ENCODE measurements around the gene RAD51AP1.
"Not testable (repeated sequence)": the region's sequence is repeated elsewhere in the genome, so short reads cannot be mapped to it uniquely, and the experiment has no call there.

The RAD51AP1 gene

GRCh38 chr12:4523443-4523842 is 15.2 kb upstream of the RAD51AP1 start:
- not testable (repeated sequence) for DNase-seq; H3K4ac ChIP-seq (ENCODE audit: low read depth in 1 of 2, low read length in 2 of 2); H3K4me1 ChIP-seq (ENCODE audit: control insufficient read depth, insufficient read depth, low read depth, low read length); H2BK5ac ChIP-seq (ENCODE audit: low read depth, low read length, poor library complexity, severe bottlenecking); H3K9ac ChIP-seq (ENCODE audit: low read length); H2AFZ ChIP-seq (ENCODE audit: low read depth, low read length); H3K4me2 ChIP-seq (ENCODE audit: low read length, poor library complexity, severe bottlenecking); H4K8ac ChIP-seq (ENCODE audit: low read length); H2BK120ac ChIP-seq (ENCODE audit: low read depth, low read length); H2BK15ac ChIP-seq (ENCODE audit: low read depth, poor library complexity, severe bottlenecking); H3K9me3 ChIP-seq (ENCODE audit: control insufficient read depth, low read length); H3K4me3 ChIP-seq (ENCODE audit: insufficient read depth in 1 of 2, low read depth in 1 of 2, low read length in 2 of 2); H2AK5ac ChIP-seq (ENCODE audit: low read length, severe bottlenecking); H3K18ac ChIP-seq (ENCODE audit: low read depth in 1 of 2, low read length in 2 of 2); H3K23ac ChIP-seq (ENCODE audit: low read length in 2 of 2); H2BK12ac ChIP-seq (ENCODE audit: low read length in 2 of 2); H3K27ac ChIP-seq (ENCODE audit: low read length, poor library complexity, severe bottlenecking); H4K91ac ChIP-seq (ENCODE audit: low read length); H3K27me3 ChIP-seq (ENCODE audit: control insufficient read depth in 1 of 2, insufficient read depth in 1 of 2, low read length in 2 of 2); H3K14ac ChIP-seq (ENCODE audit: low read length in 2 of 2)
- WGBS, result 100% methylated on average over 2 of the region's 7 CpGs
- H3K36me3 ChIP-seq (ENCODE audit: control insufficient read depth in 1 of 2, insufficient read depth in 2 of 2, low read depth in 1 of 2, low read length in 2 of 2), result peaks cover 7 to 53% of the 10 kb centered on the region in 2 experiments
- H3K79me1 ChIP-seq (replicated peaks; ENCODE audit: low read length, poor library complexity, severe bottlenecking), result peaks cover 14% of the 10 kb centered on the region

- no CpG with 5 or more reads among the region's 2 CpGs for WGBS
- H3K23ac ChIP-seq (ENCODE audit: low read length in 2 of 2), result no peak overlapping the region
- no peaks in the 10 kb centered on the region for H3K27me3 ChIP-seq (ENCODE audit: control insufficient read depth in 1 of 2, insufficient read depth in 1 of 2, low read length in 2 of 2)
- peak; percentile 38 for DNase-seq
- no peak overlapping the region for H2AFZ ChIP-seq (ENCODE audit: low read depth, low read length)
- no peak overlapping the region for H3K4ac ChIP-seq (ENCODE audit: low read depth in 1 of 2, low read length in 2 of 2)
- H3K9me3 ChIP-seq (ENCODE audit: control insufficient read depth, low read length), result no peaks in the 10 kb centered on the region
- H3K4me1 ChIP-seq (ENCODE audit: control insufficient read depth, insufficient read depth, low read depth, low read length), result no peaks in the 10 kb centered on the region
- H2BK5ac ChIP-seq (ENCODE audit: low read depth, low read length, poor library complexity, severe bottlenecking), result no peak overlapping the region
- H3K4me3 ChIP-seq (ENCODE audit: insufficient read depth in 1 of 2, low read depth in 1 of 2, low read length in 2 of 2), result no peak overlapping the region
- H4K8ac ChIP-seq (ENCODE audit: low read length), result no peak overlapping the region
- peaks cover 9% of the 10 kb centered on the region for H3K79me1 ChIP-seq (replicated peaks; ENCODE audit: low read length, poor library complexity, severe bottlenecking)
- H3K14ac ChIP-seq (ENCODE audit: low read length in 2 of 2), result no peak overlapping the region
- peaks cover 3 to 66% of the 10 kb centered on the region in 2 experiments for H3K36me3 ChIP-seq (ENCODE audit: control insufficient read depth in 1 of 2, insufficient read depth in 2 of 2, low read depth in 1 of 2, low read length in 2 of 2)
- H2BK15ac ChIP-seq (ENCODE audit: low read depth, poor library complexity, severe bottlenecking), result no peak overlapping the region
- no peak overlapping the region for H3K18ac ChIP-seq (ENCODE audit: low read depth in 1 of 2, low read length in 2 of 2)
- no peak overlapping the region for H2BK120ac ChIP-seq (ENCODE audit: low read depth, low read length)
- H4K91ac ChIP-seq (ENCODE audit: low read length), result no peak overlapping the region
- no peak overlapping the region for H2AK5ac ChIP-seq (ENCODE audit: low read length, severe bottlenecking)
- no peak overlapping the region for H3K27ac ChIP-seq (ENCODE audit: low read length, poor library complexity, severe bottlenecking)
- H3K4me2 ChIP-seq (ENCODE audit: low read length, poor library complexity, severe bottlenecking), result no peak overlapping the region
- H2BK12ac ChIP-seq (ENCODE audit: low read length in 2 of 2), result no peak overlapping the region
- H3K9ac ChIP-seq (ENCODE audit: low read length), result no peak overlapping the region
These were observed 11.7 kb upstream of the RAD51AP1 start for GRCh38 chr12:4526923-4527546.

- H4K8ac ChIP-seq (ENCODE audit: low read length), result no peak overlapping the region
- H4K91ac ChIP-seq (ENCODE audit: low read length), result no peak overlapping the region
- 100% methylated on average over 1 of the region's 1 CpG for whole genome bisulfite sequencing
- H3K27ac ChIP-seq (ENCODE audit: low read length, poor library complexity, severe bottlenecking), result no peak overlapping the region
- no peak overlapping the region for H2BK120ac ChIP-seq (ENCODE audit: low read depth, low read length)
- H3K36me3 ChIP-seq (ENCODE audit: control insufficient read depth in 1 of 2, insufficient read depth in 2 of 2, low read depth in 1 of 2, low read length in 2 of 2), result peaks cover 6 to 70% of the 10 kb centered on the region in 2 experiments
- H3K18ac ChIP-seq (ENCODE audit: low read depth in 1 of 2, low read length in 2 of 2), result no peak overlapping the region
- no peak overlapping the region for H2AFZ ChIP-seq (ENCODE audit: low read depth, low read length)
- H3K4me2 ChIP-seq (ENCODE audit: low read length, poor library complexity, severe bottlenecking), result no peak overlapping the region
- H3K23ac ChIP-seq (ENCODE audit: low read length in 2 of 2), result no peak overlapping the region
- H2BK15ac ChIP-seq (ENCODE audit: low read depth, poor library complexity, severe bottlenecking), result no peak overlapping the region
- no peaks in the 10 kb centered on the region for H3K9me3 ChIP-seq (ENCODE audit: control insufficient read depth, low read length)
- H3K4me1 ChIP-seq (ENCODE audit: control insufficient read depth, insufficient read depth, low read depth, low read length), result no peaks in the 10 kb centered on the region
- H3K9ac ChIP-seq (ENCODE audit: low read length), result no peak overlapping the region
- no peak overlapping the region for H2AK5ac ChIP-seq (ENCODE audit: low read length, severe bottlenecking)
- no peak overlapping the region for H2BK5ac ChIP-seq (ENCODE audit: low read depth, low read length, poor library complexity, severe bottlenecking)
- H3K4ac ChIP-seq (ENCODE audit: low read depth in 1 of 2, low read length in 2 of 2), result no peak overlapping the region
- H3K79me1 ChIP-seq (replicated peaks; ENCODE audit: low read length, poor library complexity, severe bottlenecking), result peaks cover 23% of the 10 kb centered on the region
- no peak for DNase-seq
- no peak overlapping the region for H3K14ac ChIP-seq (ENCODE audit: low read length in 2 of 2)
- H2BK12ac ChIP-seq (ENCODE audit: low read length in 2 of 2), result no peak overlapping the region
- H3K4me3 ChIP-seq (ENCODE audit: insufficient read depth in 1 of 2, low read depth in 1 of 2, low read length in 2 of 2), result no peak overlapping the region
- H3K27me3 ChIP-seq (ENCODE audit: control insufficient read depth in 1 of 2, insufficient read depth in 1 of 2, low read length in 2 of 2), result no peaks in the 10 kb centered on the region
These were observed 8.5 kb upstream of the RAD51AP1 start for GRCh38 chr12:4530160-4530559.

GRCh38 chr12:4530982-4531586 is 7.6 kb upstream of the RAD51AP1 start:
- Histone ChIP-seq H2BK15ac (ENCODE audit: low read depth, poor library complexity, severe bottlenecking) (no peak overlapping the region), H3K9ac (ENCODE audit: low read length) (no peak overlapping the region), H3K18ac (ENCODE audit: low read depth in 1 of 2, low read length in 2 of 2) (no peak overlapping the region), H2AK5ac (ENCODE audit: low read length, severe bottlenecking) (no peak overlapping the region), H3K4me3 (ENCODE audit: insufficient read depth in 1 of 2, low read depth in 1 of 2, low read length in 2 of 2) (no peak overlapping the region), H2AFZ (ENCODE audit: low read depth, low read length) (no peak overlapping the region), H2BK12ac (ENCODE audit: low read length in 2 of 2) (no peak overlapping the region), H3K4me1 (ENCODE audit: control insufficient read depth, insufficient read depth, low read depth, low read length) (no peaks in the 10 kb centered on the region), H3K9me3 (ENCODE audit: control insufficient read depth, low read length) (no peaks in the 10 kb centered on the region), H3K4ac (ENCODE audit: low read depth in 1 of 2, low read length in 2 of 2) (no peak overlapping the region), H4K91ac (ENCODE audit: low read length) (no peak overlapping the region), H3K14ac (ENCODE audit: low read length in 2 of 2) (no peak overlapping the region), H3K23ac (ENCODE audit: low read length in 2 of 2) (no peak overlapping the region), H4K8ac (ENCODE audit: low read length) (no peak overlapping the region), H3K79me1 (replicated peaks; ENCODE audit: low read length, poor library complexity, severe bottlenecking) (peaks cover 23% of the 10 kb centered on the region), H2BK5ac (ENCODE audit: low read depth, low read length, poor library complexity, severe bottlenecking) (no peak overlapping the region), H3K36me3 (ENCODE audit: control insufficient read depth in 1 of 2, insufficient read depth in 2 of 2, low read depth in 1 of 2, low read length in 2 of 2) (peaks cover 6 to 71% of the 10 kb centered on the region in 2 experiments), H3K27ac (ENCODE audit: low read length, poor library complexity, severe bottlenecking) (no peak overlapping the region), H2BK120ac (ENCODE audit: low read depth, low read length) (no peak overlapping the region), H3K4me2 (ENCODE audit: low read length, poor library complexity, severe bottlenecking) (no peak overlapping the region), H3K27me3 (ENCODE audit: control insufficient read depth in 1 of 2, insufficient read depth in 1 of 2, low read length in 2 of 2) (no peaks in the 10 kb centered on the region)
- WGBS, result 94% methylated on average over 3 of the region's 6 CpGs
- DNase-seq, result no peak
